SK-N-SH treated with all-trans-retinoic acid at 6 μM for 48 hours (cell line): ENCODE results near the gene RERE.

Source experiments
- BACH2 ChIP-seq: fragments of 250-450 bp; sonication (Bioruptor Pico); IDR thresholded peaks from 2 replicates; pipeline ENCODE4 v1.9.0; 2021; ENCODE audit warnings: mild to moderate bottlenecking, borderline replicate concordance
- CSDC2 ChIP-seq: fragments of 250-450 bp; sonication (Bioruptor Pico); IDR thresholded peaks from 2 replicates; pipeline ENCODE4 v1.5.0; 2020; ENCODE audit warnings: mild to moderate bottlenecking, moderate library complexity
- ESRRG ChIP-seq: fragments of 250-450 bp; sonication (Bioruptor Pico); IDR thresholded peaks from 2 replicates; pipeline ENCODE4 v1.6.1; 2021; ENCODE audit warnings: mild to moderate bottlenecking
- RARB ChIP-seq: fragments of 250-450 bp; sonication (Bioruptor Pico); IDR thresholded peaks from 2 replicates; pipeline ENCODE4 v1.8.0; 2021; ENCODE audit warnings: mild to moderate bottlenecking, moderate library complexity
- SNAI2 ChIP-seq: fragments of 250-450 bp; sonication (Bioruptor Pico); IDR thresholded peaks from 2 replicates; pipeline ENCODE4 v1.5.0; 2020; ENCODE audit warnings: mild to moderate bottlenecking, moderate library complexity
- ZFP3 ChIP-seq: fragments of 250-450 bp; sonication (Bioruptor Pico); IDR thresholded peaks from 2 replicates; pipeline ENCODE4 v1.5.0; 2020; ENCODE audit warnings: mild to moderate bottlenecking, moderate library complexity
- ZNF565 ChIP-seq: fragments of 450-650 bp; formaldehyde crosslinking; conservative IDR thresholded peaks from 2 replicates; pipeline ENCODE4 v1.5.0; 2020; ENCODE audit warnings: low read depth, mild to moderate bottlenecking, moderate library complexity
- ZNF70 ChIP-seq: fragments of 450-650 bp; formaldehyde crosslinking; IDR thresholded peaks from 2 replicates; pipeline ENCODE4 v1.5.0; 2020; ENCODE audit warnings: mild to moderate bottlenecking, moderate library complexity
- TF ChIP-seq, protein P1 (sequence below): fragments of 250-450 bp; sonication (Bioruptor Pico); IDR thresholded peaks from 2 replicates; pipeline ENCODE4 v1.8.0; 2020; ENCODE audit warnings: mild to moderate bottlenecking, moderate library complexity, borderline replicate concordance
- TF ChIP-seq, protein P2 (sequence below): fragments of 250-450 bp; sonication (Bioruptor Pico); IDR thresholded peaks from 2 replicates; pipeline ENCODE4 v1.8.0; 2021; ENCODE audit warnings: low read depth, mild to moderate bottlenecking, moderate library complexity, borderline replicate concordance
- TF ChIP-seq, protein P3 (sequence below): fragments of 250-450 bp; sonication (Bioruptor Pico); IDR thresholded peaks from 2 replicates; pipeline ENCODE4 v1.5.1; 2020; ENCODE audit warnings: low read depth, mild to moderate bottlenecking, moderate library complexity
- TF ChIP-seq, protein P4 (sequence below): fragments of 250-450 bp; sonication (Bioruptor Pico); IDR thresholded peaks from 2 replicates; pipeline ENCODE4 v1.5.0; 2020; ENCODE audit warnings: mild to moderate bottlenecking, moderate library complexity

DNA sequence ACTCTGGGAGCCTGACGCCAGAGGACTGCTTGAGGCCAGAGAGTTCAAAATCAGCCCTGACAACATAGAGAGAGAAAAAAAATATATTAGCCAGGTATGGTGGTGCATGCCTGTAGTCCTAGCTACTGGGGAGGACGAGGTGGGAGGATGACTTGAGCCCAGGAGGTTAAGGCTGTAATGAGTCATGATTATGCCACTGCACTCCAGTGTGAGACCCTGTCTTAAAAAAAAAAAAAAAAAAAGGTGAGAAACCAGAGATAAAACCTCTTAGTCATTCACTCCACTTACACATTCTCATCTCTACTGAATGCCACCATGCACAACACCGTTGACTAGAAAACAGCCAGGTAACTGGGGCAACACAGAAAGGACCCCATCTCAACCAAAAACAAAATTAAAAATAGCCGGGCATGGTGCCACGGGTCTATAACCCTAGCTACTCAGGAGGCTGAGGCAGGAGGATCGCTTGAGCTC is 321.5 kb downstream of the RERE start:
- TF ChIP-seq, protein P1, sequence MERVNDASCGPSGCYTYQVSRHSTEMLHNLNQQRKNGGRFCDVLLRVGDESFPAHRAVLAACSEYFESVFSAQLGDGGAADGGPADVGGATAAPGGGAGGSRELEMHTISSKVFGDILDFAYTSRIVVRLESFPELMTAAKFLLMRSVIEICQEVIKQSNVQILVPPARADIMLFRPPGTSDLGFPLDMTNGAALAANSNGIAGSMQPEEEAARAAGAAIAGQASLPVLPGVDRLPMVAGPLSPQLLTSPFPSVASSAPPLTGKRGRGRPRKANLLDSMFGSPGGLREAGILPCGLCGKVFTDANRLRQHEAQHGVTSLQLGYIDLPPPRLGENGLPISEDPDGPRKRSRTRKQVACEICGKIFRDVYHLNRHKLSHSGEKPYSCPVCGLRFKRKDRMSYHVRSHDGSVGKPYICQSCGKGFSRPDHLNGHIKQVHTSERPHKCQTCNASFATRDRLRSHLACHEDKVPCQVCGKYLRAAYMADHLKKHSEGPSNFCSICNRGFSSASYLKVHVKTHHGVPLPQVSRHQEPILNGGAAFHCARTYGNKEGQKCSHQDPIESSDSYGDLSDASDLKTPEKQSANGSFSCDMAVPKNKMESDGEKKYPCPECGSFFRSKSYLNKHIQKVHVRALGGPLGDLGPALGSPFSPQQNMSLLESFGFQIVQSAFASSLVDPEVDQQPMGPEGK (CRISPR knock-in tag), result no peak
- no peak for TF ChIP-seq ZNF70 (CRISPR knock-in tag)
- TF ChIP-seq, protein P2, sequence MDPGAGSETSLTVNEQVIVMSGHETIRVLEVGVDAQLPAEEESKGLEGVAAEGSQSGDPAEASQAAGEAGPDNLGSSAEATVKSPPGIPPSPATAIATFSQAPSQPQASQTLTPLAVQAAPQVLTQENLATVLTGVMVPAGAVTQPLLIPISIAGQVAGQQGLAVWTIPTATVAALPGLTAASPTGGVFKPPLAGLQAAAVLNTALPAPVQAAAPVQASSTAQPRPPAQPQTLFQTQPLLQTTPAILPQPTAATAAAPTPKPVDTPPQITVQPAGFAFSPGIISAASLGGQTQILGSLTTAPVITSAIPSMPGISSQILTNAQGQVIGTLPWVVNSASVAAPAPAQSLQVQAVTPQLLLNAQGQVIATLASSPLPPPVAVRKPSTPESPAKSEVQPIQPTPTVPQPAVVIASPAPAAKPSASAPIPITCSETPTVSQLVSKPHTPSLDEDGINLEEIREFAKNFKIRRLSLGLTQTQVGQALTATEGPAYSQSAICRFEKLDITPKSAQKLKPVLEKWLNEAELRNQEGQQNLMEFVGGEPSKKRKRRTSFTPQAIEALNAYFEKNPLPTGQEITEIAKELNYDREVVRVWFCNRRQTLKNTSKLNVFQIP (CRISPR knock-in tag), result no peak
- no peak for TF ChIP-seq ZNF565 (CRISPR knock-in tag)
- TF ChIP-seq SNAI2 (CRISPR knock-in tag), result no peak
- TF ChIP-seq ZFP3 (CRISPR knock-in tag), result no peak
- TF ChIP-seq ESRRG (CRISPR knock-in tag), result no peak
- TF ChIP-seq, protein P3, sequence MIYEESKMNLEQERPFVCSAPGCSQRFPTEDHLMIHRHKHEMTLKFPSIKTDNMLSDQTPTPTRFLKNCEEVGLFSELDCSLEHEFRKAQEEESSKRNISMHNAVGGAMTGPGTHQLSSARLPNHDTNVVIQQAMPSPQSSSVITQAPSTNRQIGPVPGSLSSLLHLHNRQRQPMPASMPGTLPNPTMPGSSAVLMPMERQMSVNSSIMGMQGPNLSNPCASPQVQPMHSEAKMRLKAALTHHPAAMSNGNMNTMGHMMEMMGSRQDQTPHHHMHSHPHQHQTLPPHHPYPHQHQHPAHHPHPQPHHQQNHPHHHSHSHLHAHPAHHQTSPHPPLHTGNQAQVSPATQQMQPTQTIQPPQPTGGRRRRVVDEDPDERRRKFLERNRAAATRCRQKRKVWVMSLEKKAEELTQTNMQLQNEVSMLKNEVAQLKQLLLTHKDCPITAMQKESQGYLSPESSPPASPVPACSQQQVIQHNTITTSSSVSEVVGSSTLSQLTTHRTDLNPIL (CRISPR knock-in tag), result no peak
- TF ChIP-seq, protein P4, sequence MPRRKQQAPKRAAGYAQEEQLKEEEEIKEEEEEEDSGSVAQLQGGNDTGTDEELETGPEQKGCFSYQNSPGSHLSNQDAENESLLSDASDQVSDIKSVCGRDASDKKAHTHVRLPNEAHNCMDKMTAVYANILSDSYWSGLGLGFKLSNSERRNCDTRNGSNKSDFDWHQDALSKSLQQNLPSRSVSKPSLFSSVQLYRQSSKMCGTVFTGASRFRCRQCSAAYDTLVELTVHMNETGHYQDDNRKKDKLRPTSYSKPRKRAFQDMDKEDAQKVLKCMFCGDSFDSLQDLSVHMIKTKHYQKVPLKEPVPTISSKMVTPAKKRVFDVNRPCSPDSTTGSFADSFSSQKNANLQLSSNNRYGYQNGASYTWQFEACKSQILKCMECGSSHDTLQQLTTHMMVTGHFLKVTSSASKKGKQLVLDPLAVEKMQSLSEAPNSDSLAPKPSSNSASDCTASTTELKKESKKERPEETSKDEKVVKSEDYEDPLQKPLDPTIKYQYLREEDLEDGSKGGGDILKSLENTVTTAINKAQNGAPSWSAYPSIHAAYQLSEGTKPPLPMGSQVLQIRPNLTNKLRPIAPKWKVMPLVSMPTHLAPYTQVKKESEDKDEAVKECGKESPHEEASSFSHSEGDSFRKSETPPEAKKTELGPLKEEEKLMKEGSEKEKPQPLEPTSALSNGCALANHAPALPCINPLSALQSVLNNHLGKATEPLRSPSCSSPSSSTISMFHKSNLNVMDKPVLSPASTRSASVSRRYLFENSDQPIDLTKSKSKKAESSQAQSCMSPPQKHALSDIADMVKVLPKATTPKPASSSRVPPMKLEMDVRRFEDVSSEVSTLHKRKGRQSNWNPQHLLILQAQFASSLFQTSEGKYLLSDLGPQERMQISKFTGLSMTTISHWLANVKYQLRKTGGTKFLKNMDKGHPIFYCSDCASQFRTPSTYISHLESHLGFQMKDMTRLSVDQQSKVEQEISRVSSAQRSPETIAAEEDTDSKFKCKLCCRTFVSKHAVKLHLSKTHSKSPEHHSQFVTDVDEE (CRISPR knock-in tag), result no peak
- TF ChIP-seq CSDC2, result no peak
- TF ChIP-seq BACH2 (CRISPR knock-in tag), result no peak
- no peak for TF ChIP-seq RARB (CRISPR knock-in tag)
